Adrenal gland (tissue), 12 donors: ENCODE results near the gene PLEKHG7. TPM values are rescaled to one million over a fixed set of nuclear protein-coding genes. Genes with fewer than 3 reads are reported as not detected.

Source experiments
- DNase-seq, 7 donors: peaks; one replicate each; pipeline ENCODE4 v3.0.0-alpha.2; 2019 to 2020
- H3K27ac ChIP-seq, 5 donors: fragments of 200-600 bp; sonication (generic) in 4 of 5; 1 replicate in 3 of 5; 2 replicates in 2 of 5; pipeline versions ENCODE4 v1.5.1 to v1.8.0; 2016 to 2020; ENCODE audit warnings: mild to moderate bottlenecking in 1 of 5
- H3K27me3 ChIP-seq: fragments of 200-600 bp; 2 replicates; pipeline ENCODE4 v1.8.0; 2021
- H3K36me3 ChIP-seq, 2 donors: fragments of 200-600 bp; replicated peaks in 1 of 2; 1 replicate in 1 of 2; 2 replicates in 1 of 2; pipeline versions ENCODE4 v1.5.1 to v1.8.0; 2018 to 2022
- H3K4me1 ChIP-seq, 2 donors: fragments of 200-600 bp; replicated peaks in 1 of 2; 1 replicate in 1 of 2; 2 replicates in 1 of 2; pipeline versions ENCODE4 v1.5.1 to v1.8.0; 2018 to 2021
- H3K4me3 ChIP-seq, 4 donors: fragments of 200-600 bp; sonication (generic) in 3 of 4; one replicate each; pipeline ENCODE4 v1.5.1; 2016 to 2018
- H3K9me3 ChIP-seq, 3 donors: fragments of 200-600 bp; sonication (generic) in 1 of 3; replicated peaks in 1 of 3; 1 replicate in 2 of 3; 2 replicates in 1 of 3; pipeline versions ENCODE4 v1.5.1 to v1.8.0; 2016 to 2021
- POLR2A ChIP-seq, 2 donors: fragments of 450-650 bp; IDR thresholded peaks; one replicate each; pipeline ENCODE4 v1.6.1; 2017; ENCODE audit warnings: antibody characterized with exemption in 2 of 2, mild to moderate bottlenecking in 2 of 2, moderate library complexity in 1 of 2
- WGBS, 4 donors: extraction: QIAGEN DNeasy Blood & Tissue Kit in 2 of 4; methylation state at CpG; one replicate each; pipeline versions ENCODE4 v1.1.5 to v1.1.7; 2013 to 2017; 5-methylcytosine and 5-hydroxymethylcytosine counted together
- intact Hi-C, 2 donors: fragments of 100-400 bp; cut with DNase I; formaldehyde crosslinking; loops; one replicate each; pipeline versions ENCODE4 v1.14.1 to v1.15.0; 2022 to 2023
- polyA plus RNA-seq, 3 donors: library from polyadenylated mRNA; stranded (reverse); fragments of 200-250 nt in 2 of 3; fragments of 350-450 nt in 1 of 3; fragmentation: Illumina TruSeq in 1 of 3; extraction: RNeasy Lipid Tissue Mini Kit (QIAGEN cat#74804) in 1 of 3; gene quantifications; one replicate each; pipeline ENCODE4 v1.2.3, GENCODE V29; 2013 to 2014
- total RNA-seq, 9 donors: library from RNA; depleted of rRNA in 4 of 9; stranded (reverse); fragments of >200 nt in 4 of 9; fragments of 120-200 nt in 1 of 9; fragmentation: NEBNext Ultra II Directional in 1 of 9; extraction: Animal tissue kit (Norgen Biotek cat#: 25700) in 1 of 9; gene quantifications; one replicate each; pipeline versions ENCODE4 v1.1.0 to v1.2.4, GENCODE V29; 2013 to 2023
- TF ChIP-seq, protein P1 (sequence below), 6 experiments: fragments of 450-650 bp in 4 of 6; fragments of 200-600 bp in 2 of 6; sonication (generic) in 1 of 6; IDR thresholded peaks; 1 replicate in 5 of 6; 2 replicates in 1 of 6; pipeline versions ENCODE4 v1.5.1 to v1.8.0; 2016 to 2021; ENCODE audit warnings: antibody characterized with exemption in 6 of 6, mild to moderate bottlenecking in 2 of 6, moderate library complexity in 1 of 6
- donor health status: healthy with polysubstance abuse.
- donor health status: Bipolar disorder and iron deficiency.
- donor health status: DM: yes; HTN: yes; CAD: no.
- donor health status: DM: no; HTN: no; CAD: no.
- donor health status: DM: no; HTN: no; CAD: no.
- donor health status: DM: yes; HTN: yes; CAD: no.

The PLEKHG7 gene
- total and polyA plus RNA-seq, 12 donors = not detected

DNA sequence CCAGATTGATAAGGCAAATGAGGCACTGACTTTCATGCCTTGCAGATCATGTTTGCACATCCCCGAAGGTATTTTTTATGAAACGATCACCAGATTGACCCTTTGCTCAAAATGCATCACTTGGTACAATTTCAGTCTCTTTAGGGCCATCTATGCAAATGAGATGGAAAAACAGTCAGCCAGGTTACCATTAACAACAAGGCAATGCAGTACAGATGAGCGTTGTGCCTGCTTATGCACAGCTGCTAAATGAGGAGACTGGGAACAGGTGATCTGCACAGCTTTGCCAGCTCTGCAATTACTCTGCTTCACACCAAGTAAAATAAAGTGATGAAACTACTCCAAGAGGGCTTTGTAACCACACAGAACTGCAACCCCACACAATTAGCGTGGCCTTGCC is 26.1 kb upstream of the PLEKHG7 start:
- no peak for TF ChIP-seq POLR2A (IDR thresholded peaks at IDR 0.05)
- TF ChIP-seq, protein P1, sequence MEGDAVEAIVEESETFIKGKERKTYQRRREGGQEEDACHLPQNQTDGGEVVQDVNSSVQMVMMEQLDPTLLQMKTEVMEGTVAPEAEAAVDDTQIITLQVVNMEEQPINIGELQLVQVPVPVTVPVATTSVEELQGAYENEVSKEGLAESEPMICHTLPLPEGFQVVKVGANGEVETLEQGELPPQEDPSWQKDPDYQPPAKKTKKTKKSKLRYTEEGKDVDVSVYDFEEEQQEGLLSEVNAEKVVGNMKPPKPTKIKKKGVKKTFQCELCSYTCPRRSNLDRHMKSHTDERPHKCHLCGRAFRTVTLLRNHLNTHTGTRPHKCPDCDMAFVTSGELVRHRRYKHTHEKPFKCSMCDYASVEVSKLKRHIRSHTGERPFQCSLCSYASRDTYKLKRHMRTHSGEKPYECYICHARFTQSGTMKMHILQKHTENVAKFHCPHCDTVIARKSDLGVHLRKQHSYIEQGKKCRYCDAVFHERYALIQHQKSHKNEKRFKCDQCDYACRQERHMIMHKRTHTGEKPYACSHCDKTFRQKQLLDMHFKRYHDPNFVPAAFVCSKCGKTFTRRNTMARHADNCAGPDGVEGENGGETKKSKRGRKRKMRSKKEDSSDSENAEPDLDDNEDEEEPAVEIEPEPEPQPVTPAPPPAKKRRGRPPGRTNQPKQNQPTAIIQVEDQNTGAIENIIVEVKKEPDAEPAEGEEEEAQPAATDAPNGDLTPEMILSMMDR (IDR thresholded peaks at IDR 0.05) = no peak
- no peaks in the 10 kb centered on the region for H3K4me1 ChIP-seq
- intact Hi-C loops = no loop called here
- H3K9me3 ChIP-seq = no peaks in the 10 kb centered on the region
- H3K27me3 ChIP-seq = no peaks in the 10 kb centered on the region
- H3K27ac ChIP-seq = no peak overlapping the region
- 84 to 90% (median 86%) methylated on average over 4 of the region's 4 CpGs for WGBS, 4 donors
- H3K36me3 ChIP-seq = no peaks in the 10 kb centered on the region
- no peak for DNase-seq
- no peak overlapping the region for H3K4me3 ChIP-seq

DNA sequence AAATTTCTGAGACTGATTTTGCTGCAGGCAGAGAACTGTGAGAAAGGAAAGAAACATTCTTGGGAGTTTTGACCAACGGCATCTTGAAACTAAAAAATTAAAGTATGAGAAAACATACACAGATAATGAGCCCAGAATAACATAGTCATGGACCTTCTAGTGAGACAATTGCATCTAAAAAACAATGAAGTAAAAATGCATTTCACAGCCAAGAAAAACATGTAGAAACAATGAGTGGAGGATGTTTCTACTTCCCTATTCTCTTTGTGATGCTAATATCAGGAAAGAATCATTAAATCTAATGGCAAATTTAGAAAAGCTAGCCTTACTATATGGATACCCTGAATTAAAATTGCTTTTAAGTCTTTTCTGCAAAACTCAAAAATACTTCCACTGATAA is 12.2 kb upstream of the PLEKHG7 start:
- no peaks in the 10 kb centered on the region for H3K27me3 ChIP-seq
- H3K27ac ChIP-seq = no peak overlapping the region
- TF ChIP-seq, protein P1 (IDR thresholded peaks at IDR 0.05) = no peak
- TF ChIP-seq POLR2A (IDR thresholded peaks at IDR 0.05) = no peak
- WGBS, 4 donors = 53 to 74% (median 65%) methylated on average over 1 of the region's 1 CpG
- no peak overlapping the region for H3K4me3 ChIP-seq
- DNase-seq = no peak
- no peaks in the 10 kb centered on the region for H3K36me3 ChIP-seq
- H3K4me1 ChIP-seq = no peaks in the 10 kb centered on the region
- no peaks in the 10 kb centered on the region for H3K9me3 ChIP-seq
- intact Hi-C loops = no loop called here

DNA sequence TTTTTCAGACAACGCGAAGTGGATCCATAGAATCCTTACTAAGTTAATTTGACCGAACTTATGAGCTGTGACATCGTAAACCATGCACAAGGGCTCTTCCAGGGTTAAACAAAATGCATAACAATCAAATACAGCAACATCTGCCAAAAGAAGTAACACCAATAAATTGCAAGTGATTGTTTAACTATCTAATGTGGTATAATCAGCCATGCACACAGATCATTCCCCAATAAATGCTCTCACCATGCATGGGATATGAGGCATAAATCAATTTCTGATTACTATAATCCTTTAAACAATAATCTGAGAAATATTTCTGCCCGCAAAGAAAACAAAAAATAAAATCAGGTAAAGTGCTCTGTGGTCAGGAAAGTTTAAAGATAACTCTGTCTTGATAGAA is 7.7 kb upstream of the PLEKHG7 start:
- WGBS, 4 donors = 91 to 94% (median 93%) methylated on average over 5 of the region's 5 CpGs
- H3K27ac ChIP-seq = no peak overlapping the region
- no peaks in the 10 kb centered on the region for H3K4me1 ChIP-seq
- TF ChIP-seq, protein P1 (IDR thresholded peaks at IDR 0.05) = no peak
- TF ChIP-seq POLR2A (IDR thresholded peaks at IDR 0.05) = no peak
- no peaks in the 10 kb centered on the region for H3K9me3 ChIP-seq
- no peak overlapping the region for H3K4me3 ChIP-seq
- no peaks in the 10 kb centered on the region for H3K36me3 ChIP-seq
- DNase-seq = no peak
- H3K27me3 ChIP-seq = no peaks in the 10 kb centered on the region
- intact Hi-C loops = no loop called here

DNA sequence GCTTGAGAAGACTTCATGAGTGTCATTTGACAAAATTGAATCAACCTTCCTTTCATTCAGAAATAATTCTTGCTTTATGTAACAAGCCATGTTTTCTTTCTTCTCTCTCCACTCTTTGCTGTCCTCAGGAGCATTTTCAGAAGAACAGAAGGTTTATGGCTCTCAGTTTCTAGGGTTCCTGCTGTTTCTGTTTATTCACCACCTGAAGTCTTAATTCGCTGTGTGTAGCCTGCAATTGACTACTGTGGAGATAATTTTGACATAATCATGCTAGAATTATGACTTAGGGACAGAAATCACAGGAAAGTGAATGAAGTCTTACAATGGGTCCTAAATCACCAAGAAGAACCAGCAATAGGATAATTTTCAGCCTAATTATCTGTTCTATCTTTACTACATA is 7.2 kb upstream of the PLEKHG7 start:
- 77 to 88% (median 82%) methylated on average over 1 of the region's 1 CpG for WGBS, 4 donors
- H3K9me3 ChIP-seq = no peaks in the 10 kb centered on the region
- TF ChIP-seq, protein P1 (IDR thresholded peaks at IDR 0.05) = no peak
- no peak for TF ChIP-seq POLR2A (IDR thresholded peaks at IDR 0.05)
- H3K27me3 ChIP-seq = no peaks in the 10 kb centered on the region
- DNase-seq = no peak
- H3K36me3 ChIP-seq = no peaks in the 10 kb centered on the region
- no peak overlapping the region for H3K27ac ChIP-seq
- H3K4me3 ChIP-seq = no peak overlapping the region
- H3K4me1 ChIP-seq = no peaks in the 10 kb centered on the region
- intact Hi-C loops = no loop called here
